CD4-positive, alpha-beta T cell treated with Interleukin-4 for 1 hour (primary cell): ENCODE measurements around the gene ARHGAP6.
A peak's percentile ranks its signal among the peaks of the same experiment; 100 is the strongest.
"Not testable (repeated sequence)": the region's sequence is repeated elsewhere in the genome, so short reads cannot be mapped to it uniquely, and the experiment has no call there.

ENCODE experiments used
- DNase-seq, 2 donors: peaks; one replicate each; pipeline ENCODE4 v3.0.0-alpha.2; 2020 to 2022

ARHGAP6 gene

DNA sequence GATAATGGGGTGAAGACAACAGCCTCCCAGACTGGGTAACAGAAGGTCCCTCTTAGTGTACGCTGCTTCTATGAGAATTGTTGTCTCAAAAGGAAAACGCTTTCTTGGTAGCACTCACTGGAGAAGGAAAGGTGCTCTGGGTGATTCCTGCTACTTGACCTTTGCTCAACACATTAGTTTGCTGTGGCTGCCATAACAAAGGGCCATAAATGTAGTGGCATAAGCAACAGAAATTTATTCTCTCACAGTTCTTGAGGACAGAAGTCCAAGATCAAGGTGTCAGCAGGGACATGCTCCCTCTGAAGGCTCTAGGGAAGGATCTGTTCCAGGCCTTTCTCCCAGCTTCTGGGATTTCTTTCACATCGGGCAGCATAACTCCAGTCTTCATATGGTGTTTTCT is 535.6 kb downstream of the ARHGAP6 start:
- DNase-seq, result no peak

DNA sequence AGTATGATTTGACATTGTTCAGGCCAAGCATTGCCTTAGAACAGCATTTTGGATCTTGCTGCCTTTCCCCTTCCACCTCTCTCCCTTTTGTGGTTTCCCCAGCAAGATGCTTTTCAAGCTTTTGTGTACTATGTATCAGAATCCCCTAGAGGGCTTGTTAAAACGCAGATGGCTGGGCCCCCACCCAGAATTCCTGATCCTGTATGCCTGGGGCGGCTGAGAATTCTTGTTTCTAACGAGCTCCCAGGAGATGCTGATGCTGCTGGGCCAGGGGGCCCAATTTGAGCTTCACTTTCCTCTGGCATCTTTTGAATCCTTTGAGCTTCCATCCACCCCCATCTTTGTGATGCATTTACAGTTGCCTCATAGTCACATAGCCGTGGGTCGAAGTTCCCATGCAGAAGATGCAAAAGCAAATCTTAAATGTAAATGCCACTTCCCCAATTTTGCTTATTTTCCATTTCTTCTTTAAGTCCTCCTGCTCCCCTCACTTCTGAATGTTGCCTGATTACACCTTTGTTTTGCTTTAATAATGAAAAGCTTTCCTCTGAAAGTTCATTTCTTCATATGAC is 536.1 kb downstream of the ARHGAP6 start:
- DNase-seq, result no peak

GRCh38 chrX:11125060-11125459 is 540.7 kb downstream of the ARHGAP6 start:
- DNase-seq, result no peak

DNA sequence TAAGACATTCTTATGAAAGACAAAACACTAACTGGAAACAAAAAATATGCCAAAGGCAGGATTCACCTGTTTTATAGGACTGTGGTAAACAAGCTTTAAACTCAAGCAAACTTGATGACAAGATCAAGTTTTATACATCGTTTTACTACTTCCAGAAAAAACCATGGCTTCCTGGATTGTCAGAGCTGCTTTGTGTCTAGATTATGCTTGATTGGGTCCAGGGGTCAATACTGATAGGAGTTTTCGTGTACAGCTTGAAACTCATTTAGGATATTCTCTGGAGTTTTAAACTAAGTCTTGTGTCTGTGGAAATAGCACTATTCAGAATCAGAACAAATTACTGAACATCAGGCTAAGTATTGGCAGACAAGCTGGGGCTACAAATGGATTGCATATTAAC is 541.6 kb downstream of the ARHGAP6 start:
- no peak for DNase-seq

- not testable (repeated sequence) for DNase-seq
These were observed 542.6 kb downstream of the ARHGAP6 start for GRCh38 chrX:11123087-11123486.

- no peak for DNase-seq
These were observed 546.3 kb downstream of the ARHGAP6 start for GRCh38 chrX:11119313-11119943.

DNA sequence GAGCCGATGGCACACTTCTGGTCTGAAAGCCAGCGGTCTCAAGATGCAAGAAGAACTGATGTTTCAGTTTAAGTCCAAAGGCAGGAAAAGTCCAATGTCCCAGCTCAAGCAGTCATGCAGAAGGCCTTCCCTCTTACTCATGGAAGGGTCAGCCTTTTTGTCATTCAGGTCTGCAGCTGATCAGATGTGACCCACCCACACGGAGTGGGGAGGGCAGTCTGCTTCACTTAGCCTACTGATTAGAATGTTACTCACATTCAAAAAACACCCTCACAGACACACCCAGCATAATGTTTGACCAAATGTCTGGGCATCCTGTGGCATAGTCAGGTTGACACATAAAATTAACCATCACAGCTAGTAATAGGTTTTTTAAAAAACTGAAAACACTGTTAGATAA is 548.0 kb downstream of the ARHGAP6 start:
- no peak for DNase-seq

DNA sequence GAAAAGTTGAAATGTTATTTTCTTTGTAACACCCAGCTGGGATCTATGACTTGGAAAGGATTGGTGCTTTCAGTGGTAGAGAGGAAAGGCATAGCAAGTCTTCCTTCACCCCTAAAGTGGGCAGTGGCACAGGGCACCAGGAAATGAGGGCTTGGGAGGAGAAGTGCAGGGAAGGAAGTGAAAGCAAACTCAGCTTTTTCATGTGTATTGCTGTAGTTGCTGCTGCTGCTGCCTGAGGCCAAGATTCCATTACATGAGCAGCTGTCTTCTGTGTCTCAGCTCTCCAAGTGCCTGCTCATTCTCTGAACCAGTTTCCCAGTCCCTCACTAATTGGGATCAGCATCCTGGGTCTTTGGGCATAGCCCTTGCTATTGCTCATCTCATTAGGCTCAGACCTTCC is 552.0 kb downstream of the ARHGAP6 start:
- DNase-seq, result peak in 1 of 2 donors; percentile 23

GRCh38 chrX:11111947-11112346 is 553.8 kb downstream of the ARHGAP6 start:
- DNase-seq, result peak in 1 of 2 donors; percentile 8

DNA sequence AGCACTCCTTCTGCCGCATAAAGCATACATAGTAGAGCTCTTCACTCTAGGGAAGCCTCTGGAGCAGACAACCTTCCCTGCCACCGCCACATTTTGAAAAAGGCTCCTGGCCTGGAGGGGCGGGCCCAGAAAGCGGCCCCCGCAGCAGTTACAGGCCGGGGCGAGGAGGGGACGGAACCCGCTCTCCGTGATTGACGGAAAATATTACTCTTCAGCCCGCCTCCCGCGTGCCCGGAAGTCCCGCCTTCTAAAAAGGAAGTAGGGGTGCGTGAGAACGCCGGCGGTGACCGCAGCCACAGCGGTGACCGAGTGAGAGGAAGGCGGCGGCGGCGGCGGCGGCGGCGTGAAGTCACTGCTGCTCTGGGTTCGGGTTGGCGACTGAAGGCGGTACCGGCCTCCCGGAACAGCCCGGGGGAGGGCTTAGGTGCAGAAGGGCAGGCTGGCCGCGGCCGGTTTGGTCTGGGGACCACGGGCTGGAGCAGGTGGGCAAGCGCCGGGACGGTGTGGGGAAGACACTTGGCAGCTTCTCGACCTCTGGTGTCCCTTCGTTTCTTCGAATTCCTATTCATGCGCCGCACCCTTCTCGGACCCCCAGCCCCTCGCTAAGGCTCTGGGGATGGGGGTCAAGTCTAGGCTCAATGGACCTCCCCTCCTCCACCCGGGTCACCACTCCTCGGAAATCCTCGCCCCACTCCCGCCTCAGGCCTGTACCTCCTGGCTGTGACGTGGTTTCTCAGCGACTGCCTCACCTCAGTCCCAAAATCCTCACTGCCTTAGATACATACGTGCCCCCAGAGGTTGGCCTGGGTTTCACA is 554.5 kb downstream of the ARHGAP6 start, which contains the start of gene HCCS:
Gene HCCS, plus strand, starts transcription at position 296 of the 815 bp plus-strand sequence. CDS start 729 bp downstream, outside the sequence.
- peak; percentile 89 for DNase-seq

- no peak for DNase-seq
These were observed 555.8 kb downstream of the ARHGAP6 start for GRCh38 chrX:11109968-11110367.

- no peak for DNase-seq
These were observed 557.3 kb downstream of the ARHGAP6 start for GRCh38 chrX:11108253-11108941.

GRCh38 chrX:11105080-11105479 is 560.6 kb downstream of the ARHGAP6 start:
- DNase-seq, result no peak

- DNase-seq, result no peak
These were observed 562.0 kb downstream of the ARHGAP6 start for GRCh38 chrX:11103751-11104150.

DNA sequence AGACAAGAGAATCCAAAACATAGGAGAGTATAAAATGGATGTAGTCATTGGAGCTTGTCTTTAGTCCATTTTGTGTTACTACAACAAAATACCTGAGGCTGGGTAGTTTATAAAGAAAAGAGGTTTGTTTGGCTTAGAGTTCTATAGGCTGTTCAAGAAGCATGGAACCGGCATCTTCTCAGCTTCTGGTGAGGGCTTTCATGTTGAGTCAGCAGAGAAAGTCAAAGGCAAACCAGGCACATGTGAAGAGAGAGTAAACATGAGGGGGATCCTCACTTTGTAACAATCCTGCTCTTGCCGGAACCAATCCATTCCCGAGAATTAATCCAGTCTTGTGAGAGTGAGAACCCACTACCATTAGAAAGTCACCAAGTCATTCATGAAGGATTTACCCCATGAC is 562.7 kb downstream of the ARHGAP6 start:
- DNase-seq, result no peak

GRCh38 chrX:11100281-11101035 is 565.3 kb downstream of the ARHGAP6 start:
- DNase-seq, result no peak

DNA sequence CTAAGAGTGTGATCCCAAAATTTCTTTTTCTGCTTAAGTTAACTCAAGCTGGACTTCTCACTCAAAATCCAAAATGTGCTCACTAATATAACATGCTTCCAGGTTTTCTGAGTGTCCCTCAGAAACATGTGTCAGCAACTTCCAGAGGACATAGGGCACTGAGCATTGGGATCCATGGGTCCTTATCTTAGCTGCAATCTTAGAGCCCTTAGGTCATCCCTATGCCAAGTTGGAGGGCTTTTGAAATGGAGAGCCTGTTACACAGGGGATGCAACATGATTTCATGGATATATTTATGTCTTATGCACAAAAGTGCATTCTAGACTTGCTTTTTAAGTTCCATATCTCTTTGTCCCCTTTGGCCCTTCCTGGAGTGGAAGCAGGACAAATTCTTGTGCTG is 566.3 kb downstream of the ARHGAP6 start:
- DNase-seq, result no peak

DNA sequence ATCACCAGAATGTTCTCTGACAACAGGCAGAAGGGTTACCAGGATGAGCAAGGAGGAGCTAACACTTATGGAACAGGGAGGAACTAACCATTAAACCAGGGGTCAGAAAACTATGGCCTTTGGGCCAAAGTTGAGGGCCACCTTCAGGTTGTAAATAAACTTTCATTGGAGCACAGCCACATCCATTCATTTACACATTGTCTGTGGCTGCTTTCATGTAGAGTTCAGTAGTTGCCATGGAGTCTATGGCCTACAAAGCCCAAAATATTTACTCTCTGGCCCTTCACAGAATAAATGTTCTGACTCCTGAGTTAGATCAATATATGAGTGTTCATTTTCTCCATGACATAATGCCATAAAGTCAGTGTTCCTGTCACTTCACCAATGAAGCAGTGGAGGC is 567.8 kb downstream of the ARHGAP6 start:
- no peak for DNase-seq

DNA sequence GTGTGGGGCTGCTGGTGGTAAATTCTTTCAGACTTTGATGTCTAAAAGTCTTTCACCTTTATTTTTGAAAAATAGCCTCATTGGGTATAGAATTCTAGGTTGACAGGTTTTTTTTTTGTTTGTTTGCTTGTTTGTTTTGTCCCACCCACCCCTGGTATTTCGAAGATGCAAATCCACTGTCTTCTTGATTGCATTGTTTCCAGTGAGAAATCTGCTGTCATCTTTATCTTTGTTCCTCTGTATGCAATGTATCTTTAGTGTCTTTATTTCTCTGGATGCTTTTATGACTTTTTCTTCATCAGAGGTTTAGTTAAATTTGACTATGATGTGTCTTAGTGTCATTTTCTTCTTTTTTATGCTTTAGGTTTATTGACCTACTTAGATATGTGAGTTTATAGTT is 575.9 kb downstream of the ARHGAP6 start:
- DNase-seq, result no peak
